Measurements from ENCODE around the gene CACNA1C.

CACNA1C gene

DNA sequence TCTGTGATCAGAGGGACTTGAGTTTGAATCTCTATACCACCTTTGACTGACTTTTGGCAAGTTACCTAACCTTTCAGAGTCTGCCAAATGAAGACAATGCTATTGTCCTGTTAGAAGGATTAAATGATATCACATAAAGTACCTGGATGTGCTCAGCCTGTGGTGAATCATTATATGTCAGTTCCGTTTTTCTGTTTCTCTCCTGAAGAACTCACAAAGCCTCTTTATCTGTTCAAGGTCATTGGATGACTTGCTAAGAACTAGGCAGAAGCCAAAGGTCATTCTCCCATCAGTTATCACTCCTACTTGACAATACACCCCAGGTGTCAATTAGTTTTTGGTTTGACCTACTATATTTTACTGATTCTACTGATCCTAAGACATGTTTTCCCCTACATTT, 174.6 kb downstream of the CACNA1C start:
- ATAC-seq (ENCODE audit: insufficient read depth, low read depth): no peak
- Histone ChIP-seq H3K9ac (ENCODE audit: low read depth, low read length) (no peak overlapping the region), H2AFZ (ENCODE audit: low read depth, low read length) (no peak overlapping the region), H3K4me2 (ENCODE audit: insufficient read depth, low read length) (no peak overlapping the region), H3K4me3 (ENCODE audit: low read depth in 1 of 2, low read length in 2 of 2) (no peak overlapping the region), H3K27ac (ENCODE audit: low read length) (no peak overlapping the region), H3K9me3 (ENCODE audit: insufficient read depth, low read length, severe bottlenecking) (no peaks in the 10 kb centered on the region), H3K27me3 (ENCODE audit: insufficient read depth, low read length, poor library complexity) (peaks cover 2% of the 10 kb centered on the region), H3K79me2 (ENCODE audit: insufficient read depth, low read length) (no peaks in the 10 kb centered on the region), H3K4me1 (ENCODE audit: insufficient read depth, low read length) (no peaks in the 10 kb centered on the region), H4K20me1 (ENCODE audit: insufficient read depth, low read length) (no peaks in the 10 kb centered on the region), H3K36me3 (ENCODE audit: insufficient read depth, low read length) (no peaks in the 10 kb centered on the region)
- DNase-seq: no peak
- no peak for TF ChIP-seq EZH2 (IDR thresholded peaks at IDR 0.05; ENCODE audit: borderline replicate concordance, low read depth, low read length, severe bottlenecking)
- TF ChIP-seq, protein P1, sequence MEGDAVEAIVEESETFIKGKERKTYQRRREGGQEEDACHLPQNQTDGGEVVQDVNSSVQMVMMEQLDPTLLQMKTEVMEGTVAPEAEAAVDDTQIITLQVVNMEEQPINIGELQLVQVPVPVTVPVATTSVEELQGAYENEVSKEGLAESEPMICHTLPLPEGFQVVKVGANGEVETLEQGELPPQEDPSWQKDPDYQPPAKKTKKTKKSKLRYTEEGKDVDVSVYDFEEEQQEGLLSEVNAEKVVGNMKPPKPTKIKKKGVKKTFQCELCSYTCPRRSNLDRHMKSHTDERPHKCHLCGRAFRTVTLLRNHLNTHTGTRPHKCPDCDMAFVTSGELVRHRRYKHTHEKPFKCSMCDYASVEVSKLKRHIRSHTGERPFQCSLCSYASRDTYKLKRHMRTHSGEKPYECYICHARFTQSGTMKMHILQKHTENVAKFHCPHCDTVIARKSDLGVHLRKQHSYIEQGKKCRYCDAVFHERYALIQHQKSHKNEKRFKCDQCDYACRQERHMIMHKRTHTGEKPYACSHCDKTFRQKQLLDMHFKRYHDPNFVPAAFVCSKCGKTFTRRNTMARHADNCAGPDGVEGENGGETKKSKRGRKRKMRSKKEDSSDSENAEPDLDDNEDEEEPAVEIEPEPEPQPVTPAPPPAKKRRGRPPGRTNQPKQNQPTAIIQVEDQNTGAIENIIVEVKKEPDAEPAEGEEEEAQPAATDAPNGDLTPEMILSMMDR (IDR thresholded peaks at IDR 0.05; ENCODE audit: borderline replicate concordance, extremely low read depth, low read length, poor library complexity, severe bottlenecking): no peak

GRCh38 chr12:2228535-2228934, 175.7 kb downstream of the CACNA1C start:
- Histone ChIP-seq H3K4me2 (ENCODE audit: insufficient read depth, low read length) (no peak overlapping the region), H3K4me3 (ENCODE audit: low read depth in 1 of 2, low read length in 2 of 2) (no peak overlapping the region), H3K36me3 (ENCODE audit: insufficient read depth, low read length) (no peaks in the 10 kb centered on the region), H3K4me1 (ENCODE audit: insufficient read depth, low read length) (no peaks in the 10 kb centered on the region), H3K9me3 (ENCODE audit: insufficient read depth, low read length, severe bottlenecking) (no peaks in the 10 kb centered on the region), H3K79me2 (ENCODE audit: insufficient read depth, low read length) (no peaks in the 10 kb centered on the region), H3K27me3 (ENCODE audit: insufficient read depth, low read length, poor library complexity) (peaks cover 2% of the 10 kb centered on the region), H3K27ac (ENCODE audit: low read length) (no peak overlapping the region), H3K9ac (ENCODE audit: low read depth, low read length) (no peak overlapping the region), H4K20me1 (ENCODE audit: insufficient read depth, low read length) (no peaks in the 10 kb centered on the region), H2AFZ (ENCODE audit: low read depth, low read length) (no peak overlapping the region)
- ATAC-seq (ENCODE audit: insufficient read depth, low read depth) (no peak), DNase-seq (no peak)
- TF ChIP-seq, protein P1 (IDR thresholded peaks at IDR 0.05; ENCODE audit: borderline replicate concordance, extremely low read depth, low read length, poor library complexity, severe bottlenecking): no peak
- TF ChIP-seq EZH2 (IDR thresholded peaks at IDR 0.05; ENCODE audit: borderline replicate concordance, low read depth, low read length, severe bottlenecking): no peak

- H3K4me3 ChIP-seq (ENCODE audit: low read depth in 1 of 2, low read length in 2 of 2): no peak overlapping the region
- H2AFZ ChIP-seq (ENCODE audit: low read depth, low read length): no peak overlapping the region
- H3K79me2 ChIP-seq (ENCODE audit: insufficient read depth, low read length): no peaks in the 10 kb centered on the region
- H4K20me1 ChIP-seq (ENCODE audit: insufficient read depth, low read length): no peaks in the 10 kb centered on the region
- H3K36me3 ChIP-seq (ENCODE audit: insufficient read depth, low read length): no peaks in the 10 kb centered on the region
- H3K9ac ChIP-seq (ENCODE audit: low read depth, low read length): no peak overlapping the region
- no peaks in the 10 kb centered on the region for H3K9me3 ChIP-seq (ENCODE audit: insufficient read depth, low read length, severe bottlenecking)
- DNase-seq (no peak), ATAC-seq (ENCODE audit: insufficient read depth, low read depth) (no peak)
- no peak overlapping the region for H3K4me2 ChIP-seq (ENCODE audit: insufficient read depth, low read length)
- H3K27ac ChIP-seq (ENCODE audit: low read length): no peak overlapping the region
- H3K27me3 ChIP-seq (ENCODE audit: insufficient read depth, low read length, poor library complexity): peaks cover 2% of the 10 kb centered on the region
- H3K4me1 ChIP-seq (ENCODE audit: insufficient read depth, low read length): no peaks in the 10 kb centered on the region
- TF ChIP-seq, protein P1 (IDR thresholded peaks at IDR 0.05; ENCODE audit: borderline replicate concordance, extremely low read depth, low read length, poor library complexity, severe bottlenecking): no peak
- no peak for TF ChIP-seq EZH2 (IDR thresholded peaks at IDR 0.05; ENCODE audit: borderline replicate concordance, low read depth, low read length, severe bottlenecking)
Measured at GRCh38 chr12:2229661-2230539, 177.1 kb downstream of the CACNA1C start.

Data from DND-41 (cell line).